AG04450 (cell line): ENCODE data around the gene IL3RA. TPM values are rescaled to one million over a fixed set of nuclear protein-coding genes. Genes with fewer than 3 reads are reported as not detected.

ENCODE experiments used
- CTCF ChIA-PET: fragments of 300-600, 350-600 bp; formaldehyde crosslinking; extraction: SDS; loops from one replicate; lab custom pipeline; 2022; ENCODE audit warnings: antibody characterized with exemption, inconsistent platforms; lab: Charles Lee
- POLR2A ChIA-PET: fragments of 350-600 bp; formaldehyde crosslinking; extraction: SDS; loops from one replicate; lab custom pipeline; 2021; ENCODE audit warnings: antibody characterized with exemption, inconsistent platforms; lab: Yijun Ruan, JAX
- DNase-seq: peaks from one replicate; pipeline ENCODE4 v3.0.0-alpha.2; 2011; ENCODE audit warnings: low read depth, low spot score
- H3K27ac ChIP-seq: one replicate; pipeline ENCODE4 v1.5.1; 2012; ENCODE audit warnings: low read depth, low read length, control low read depth
- H3K27me3 ChIP-seq: one replicate; pipeline ENCODE4 v1.6.0; 2012; ENCODE audit warnings: low read length; ENCODE audit not compliant: control insufficient read depth, insufficient read depth
- H3K4me3 ChIP-seq: 2 replicates; pipeline ENCODE4 v1.5.1; 2011; ENCODE audit warnings: mild to moderate bottlenecking, low read depth, low read length, control low read depth
- H3K9me3 ChIP-seq: 2 replicates; pipeline ENCODE4 v1.5.1; 2012; ENCODE audit warnings: low read length; ENCODE audit not compliant: control insufficient read depth, insufficient read depth
- polyA plus RNA-seq: library from polyadenylated mRNA; depleted of rRNA; stranded (reverse); fragments of >200 nt; gene quantifications from 2 replicates; pipeline ENCODE4 v1.2.3, GENCODE V29; 2011
- TF ChIP-seq, protein P1 (sequence below): IDR thresholded peaks from 2 replicates; pipeline ENCODE4 v1.5.1; 2011; ENCODE audit warnings: low read depth, low read length, control low read depth, inconsistent platforms

IL3RA gene
- polyA plus RNA-seq, 1 experiment: not detected

DNA sequence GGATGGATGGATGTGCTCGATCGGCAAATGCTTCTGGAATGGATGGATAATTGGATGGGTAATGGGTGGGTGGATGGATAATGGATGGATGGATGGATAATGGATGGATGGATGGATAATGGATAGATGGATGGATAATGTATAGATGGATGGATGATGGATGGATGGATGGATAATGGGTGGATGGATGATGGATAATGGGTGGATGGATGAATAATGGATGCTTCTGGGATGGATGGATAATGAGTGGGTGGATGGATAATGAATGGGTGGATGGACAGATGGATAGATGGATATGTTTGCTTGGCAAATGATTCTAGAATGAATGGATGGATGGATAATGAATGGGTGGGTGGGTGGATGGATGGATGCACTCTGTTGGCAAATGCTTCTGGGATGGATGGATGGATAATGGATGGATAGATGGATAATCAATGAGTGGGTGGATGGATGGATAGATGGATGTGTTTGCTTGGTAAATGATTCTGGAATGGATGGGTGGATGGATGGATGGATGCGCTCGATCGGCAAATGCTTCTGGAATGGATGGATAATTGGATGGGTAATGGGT is 59.1 kb downstream of the IL3RA start:
- TF ChIP-seq, protein P1, sequence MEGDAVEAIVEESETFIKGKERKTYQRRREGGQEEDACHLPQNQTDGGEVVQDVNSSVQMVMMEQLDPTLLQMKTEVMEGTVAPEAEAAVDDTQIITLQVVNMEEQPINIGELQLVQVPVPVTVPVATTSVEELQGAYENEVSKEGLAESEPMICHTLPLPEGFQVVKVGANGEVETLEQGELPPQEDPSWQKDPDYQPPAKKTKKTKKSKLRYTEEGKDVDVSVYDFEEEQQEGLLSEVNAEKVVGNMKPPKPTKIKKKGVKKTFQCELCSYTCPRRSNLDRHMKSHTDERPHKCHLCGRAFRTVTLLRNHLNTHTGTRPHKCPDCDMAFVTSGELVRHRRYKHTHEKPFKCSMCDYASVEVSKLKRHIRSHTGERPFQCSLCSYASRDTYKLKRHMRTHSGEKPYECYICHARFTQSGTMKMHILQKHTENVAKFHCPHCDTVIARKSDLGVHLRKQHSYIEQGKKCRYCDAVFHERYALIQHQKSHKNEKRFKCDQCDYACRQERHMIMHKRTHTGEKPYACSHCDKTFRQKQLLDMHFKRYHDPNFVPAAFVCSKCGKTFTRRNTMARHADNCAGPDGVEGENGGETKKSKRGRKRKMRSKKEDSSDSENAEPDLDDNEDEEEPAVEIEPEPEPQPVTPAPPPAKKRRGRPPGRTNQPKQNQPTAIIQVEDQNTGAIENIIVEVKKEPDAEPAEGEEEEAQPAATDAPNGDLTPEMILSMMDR: no peak
- Histone ChIP-seq H3K27me3 (no peaks in the 10 kb centered on the region), H3K4me3 (no peak overlapping the region), H3K27ac (no peak overlapping the region), H3K9me3 (no peaks in the 10 kb centered on the region; the same call in 1 of the 2 replicates)
- DNase-seq: no peak
- POLR2A ChIA-PET: no interaction called here
- CTCF ChIA-PET: no interaction called here

DNA sequence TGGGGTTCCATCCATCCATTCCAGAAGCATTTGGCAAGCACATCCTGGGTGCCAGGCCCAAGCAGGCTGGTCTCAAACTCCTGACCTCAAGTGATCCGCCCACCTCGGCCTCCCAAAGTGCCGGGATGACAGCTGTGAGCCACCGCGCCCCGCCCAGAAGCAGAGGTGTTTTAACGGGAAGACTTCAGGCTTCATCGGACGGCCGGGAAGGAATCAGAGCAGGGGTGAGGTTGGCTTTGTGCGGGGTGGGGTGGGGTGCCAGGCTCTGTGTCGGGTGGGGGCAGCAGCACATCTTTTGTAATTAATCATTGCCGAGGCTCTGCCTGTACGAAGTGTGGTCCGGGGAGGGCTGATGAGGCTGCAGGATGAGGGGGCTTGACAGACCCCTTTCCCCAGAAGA is 60.4 kb downstream of the IL3RA start:
- Histone ChIP-seq H3K27ac (no peak overlapping the region), H3K27me3 (no peaks in the 10 kb centered on the region), H3K4me3 (no peak overlapping the region), H3K9me3 (no peaks in the 10 kb centered on the region; the same call in 1 of the 2 replicates)
- TF ChIP-seq, protein P1: no peak
- no peak for DNase-seq
- ChIA-PET POLR2A (no interaction called here), CTCF (no interaction called here)

DNA sequence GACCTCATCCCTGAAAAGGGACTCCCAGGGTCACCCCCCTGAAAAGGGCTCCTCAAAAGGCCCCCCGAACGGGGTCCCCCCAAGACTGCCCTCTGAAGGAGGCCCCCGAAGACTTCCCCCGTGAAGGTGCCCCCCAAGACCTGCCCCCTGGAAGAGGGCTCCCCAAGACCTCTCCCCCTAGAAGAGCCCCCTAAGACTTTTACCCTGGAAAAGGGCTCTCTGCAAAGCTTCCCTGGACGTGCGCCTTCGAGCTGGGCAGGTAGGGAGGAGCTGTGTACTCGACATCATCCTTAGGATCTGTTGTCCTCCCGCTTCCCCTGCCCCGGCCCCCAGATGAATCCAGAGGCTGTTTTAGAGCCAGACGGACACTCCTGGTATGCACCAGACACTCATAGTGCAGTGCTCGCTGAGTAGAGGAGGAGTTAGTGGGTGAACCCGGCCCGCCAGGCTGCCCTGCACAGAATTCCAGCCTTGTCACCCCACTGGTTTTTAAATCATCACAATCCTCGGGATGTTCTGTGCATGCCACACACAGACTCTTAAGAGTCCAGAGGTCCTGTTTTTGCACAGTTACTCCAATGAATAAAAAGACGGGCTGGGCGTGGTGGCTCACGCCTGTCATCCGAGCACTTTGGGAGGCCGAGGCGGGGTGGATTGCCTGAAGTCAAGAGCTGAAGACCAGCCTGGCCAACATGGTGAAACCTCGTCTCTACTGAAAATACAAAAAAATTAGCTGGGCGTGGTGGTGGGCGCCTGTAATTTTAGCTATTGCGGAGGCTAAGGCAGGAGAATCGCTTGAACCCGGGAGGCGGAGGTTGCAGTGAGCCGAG is 61.1 kb downstream of the IL3RA start:
- TF ChIP-seq, protein P1: no peak
- ChIA-PET CTCF (no interaction called here), POLR2A (no interaction called here)
- Histone ChIP-seq H3K9me3 (no peaks in the 10 kb centered on the region; the same call in 1 of the 2 replicates), H3K27ac (peak overlapping the region; percentile 21), H3K27me3 (no peaks in the 10 kb centered on the region), H3K4me3 (no peak overlapping the region)
- no peak for DNase-seq

DNA sequence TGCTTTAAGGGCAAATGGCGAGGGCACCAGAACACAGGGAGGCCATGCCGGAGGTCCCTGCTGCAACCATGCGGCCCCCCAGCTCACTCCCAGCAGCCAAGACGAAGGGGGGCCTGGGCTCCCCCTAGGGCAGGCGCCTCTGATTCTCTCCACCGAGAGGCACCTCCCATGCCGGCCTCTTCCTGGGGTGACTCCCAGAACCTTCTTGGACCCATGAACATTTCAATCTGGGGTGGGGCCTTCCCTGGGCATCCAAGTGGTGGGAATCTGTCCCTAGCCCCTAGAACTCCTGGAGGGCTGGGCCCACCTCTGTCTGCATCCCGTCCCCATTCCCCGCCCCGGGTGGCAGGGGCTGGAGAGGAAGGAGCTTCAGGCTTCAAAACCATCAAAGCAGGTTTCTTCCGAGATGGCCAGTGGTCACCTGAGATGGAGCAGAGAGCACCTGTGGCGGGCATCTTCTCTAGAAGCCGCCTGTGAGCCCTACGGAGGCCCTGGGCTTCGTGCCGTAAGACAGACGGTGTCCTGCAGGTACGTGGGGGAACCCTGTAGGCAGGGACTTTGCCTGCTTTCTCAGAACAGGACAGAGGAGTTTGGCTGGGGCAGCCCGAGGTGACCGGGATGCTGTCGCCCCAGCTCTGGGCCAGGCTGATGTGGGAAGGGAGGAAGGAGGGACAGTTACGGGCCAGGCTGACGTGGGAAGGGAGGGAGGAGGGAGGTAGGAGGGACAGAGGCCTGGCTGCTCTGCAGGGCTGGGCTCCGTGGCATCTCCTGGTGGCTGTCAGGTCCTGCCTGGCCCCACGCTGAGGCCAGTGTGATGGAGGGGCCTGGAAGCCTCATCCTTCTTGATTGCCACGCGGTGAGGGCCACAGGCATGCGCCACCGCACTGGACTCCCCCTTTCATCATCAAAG is 62.1 kb downstream of the IL3RA start:
- no peaks in the 10 kb centered on the region for H3K27me3 ChIP-seq
- DNase-seq: no peak

More for the DNA sequence above, 62.1 kb downstream of the IL3RA start:
- peaks cover 3% of the 10 kb centered on the region; the same call in 1 of the 2 replicates for H3K9me3 ChIP-seq
- H3K4me3 ChIP-seq: no peak overlapping the region
- TF ChIP-seq, protein P1: no peak
- POLR2A ChIA-PET: no interaction called here
- H3K27ac ChIP-seq: no peak overlapping the region
- CTCF ChIA-PET: no interaction called here
